Heart left ventricle (tissue), 16 donors: Measurements from ENCODE around the gene PTPRD. TPM values are rescaled to one million over a fixed set of nuclear protein-coding genes. Genes with fewer than 3 reads are reported as not detected.

Experiments used
- ATAC-seq, 4 donors: fragments of 200-7000 bp; cut with Tn5 transposase; one replicate each; pipeline ENCODE4 v1.9.1; 2020 to 2022; ENCODE audit warnings: moderate library complexity in 4 of 4, mild to moderate bottlenecking in 3 of 4, moderate number of reproducible peaks in 1 of 4
- DNase-seq, 5 donors: peaks; one replicate each; pipeline ENCODE4 v3.0.0-alpha.2; 2020
- H3K27ac ChIP-seq, 12 donors: fragments of 200-600 bp; sonication (generic) in 4 of 12; one replicate each; pipeline versions ENCODE4 v1.5.0 to v1.8.0; 2016 to 2022; ENCODE audit warnings: mild to moderate bottlenecking in 2 of 12
- H3K27me3 ChIP-seq, 9 donors: fragments of 200-600 bp; sonication (generic) in 2 of 9; one replicate each; pipeline versions ENCODE4 v1.5.1 to v1.8.0; 2016 to 2022; ENCODE audit warnings: mild to moderate bottlenecking in 3 of 9
- H3K36me3 ChIP-seq, 9 donors: fragments of 200-600 bp; sonication (generic) in 2 of 9; one replicate each; pipeline versions ENCODE4 v1.5.0 to v1.8.0; 2018 to 2022; ENCODE audit warnings: mild to moderate bottlenecking in 2 of 9
- H3K4me1 ChIP-seq, 12 donors: fragments of 200-600 bp; sonication (generic) in 4 of 12; one replicate each; pipeline versions ENCODE4 v1.5.0 to v1.8.0; 2016 to 2022; ENCODE audit warnings: mild to moderate bottlenecking in 3 of 12
- H3K4me3 ChIP-seq, 12 donors: fragments of 200-600 bp; sonication (generic) in 4 of 12; one replicate each; pipeline versions ENCODE4 v1.5.0 to v1.8.0; 2017 to 2022; ENCODE audit warnings: mild to moderate bottlenecking in 9 of 12, moderate library complexity in 4 of 12
- H3K9me3 ChIP-seq, 12 donors: fragments of 200-600 bp; sonication (generic) in 4 of 12; one replicate each; pipeline versions ENCODE4 v1.5.0 to v1.8.0; 2016 to 2022; ENCODE audit warnings: mild to moderate bottlenecking in 1 of 12
- POLR2A ChIP-seq, 2 donors: fragments of 450-650 bp; IDR thresholded peaks; one replicate each; pipeline ENCODE4 v1.6.1; 2017; ENCODE audit warnings: antibody characterized with exemption in 2 of 2, mild to moderate bottlenecking in 2 of 2, moderate library complexity in 2 of 2
- WGBS, 4 donors: extraction: QIAGEN DNeasy Blood & Tissue Kit in 2 of 4; methylation state at CpG; one replicate each; pipeline versions ENCODE4 v1.1.5 to v1.1.7; 2013 to 2018; 5-methylcytosine and 5-hydroxymethylcytosine counted together
- intact Hi-C, 10 donors: fragments of 100-400 bp; cut with DNase I; formaldehyde crosslinking; loops; one replicate each; pipeline versions ENCODE4 v1.11.1 to v1.14.2; 2022
- polyA plus RNA-seq, 2 donors: library from polyadenylated mRNA; stranded (reverse); fragments of 200-250 nt; gene quantifications; one replicate each; pipeline ENCODE4 v1.2.3, GENCODE V29; 2013
- total RNA-seq, 9 donors: library from RNA; depleted of rRNA in 2 of 9; stranded (reverse); fragments of >200 nt in 2 of 9; fragmentation: NEBNext Ultra II Directional in 3 of 9; extraction: Animal tissue kit (Norgen Biotek cat#: 25700) in 3 of 9; gene quantifications; one replicate each; pipeline versions ENCODE4 v1.1.0 to v1.2.4, GENCODE V29; 2016 to 2023
- TF ChIP-seq, protein P1 (sequence below), 12 donors: fragments of 200-600 bp; sonication (generic) in 4 of 12; IDR thresholded peaks; one replicate each; pipeline versions ENCODE4 v1.5.0 to v1.8.0; 2018 to 2022; ENCODE audit warnings: antibody characterized with exemption in 12 of 12, mild to moderate bottlenecking in 5 of 12
- donor health status: ischemic (EF 13 %, LVEDD 7.1; RV severe dilation, severe dysfunction).
- donor health status: healthy with polysubstance abuse.
- donor health status: DM: no; HTN: yes; CAD: no.
- donor health status: DM: no; HTN: no; CAD: no.
- donor health status: ischemic (EF 25% LVEDD 6.9; RV normal size, moderate dysfunction).
- donor health status: ischemic (EF 25% LVEDD 5.7; RV mildly dilated, moderate dysfunction).
- donor health status: healthy.
- donor health status: DM: yes; HTN: yes; CAD: no.
- donor health status: ischemic (EF 35%, LVEDD 5.7; RV mildly dilated, moderate dysfunction).
- donor health status: nonischemic (EF 11% LVEDD 7.7; RV severe dilation, severe dysfunction).
- donor health status: DM: yes; HTN: yes; CAD: no.
- donor health status: PGD.
- donor health status: ischemic (EF 29% LVEDD 5.4; RV normal size, mild dysfunction).
- donor health status: nonischemic (EF 23%, LVEDD 6.1; RV moderate dilation, normal function).

PTPRD gene
- total and polyA plus RNA-seq, 11 donors = 1.4 to 25.3 (median 15.1) TPM

DNA sequence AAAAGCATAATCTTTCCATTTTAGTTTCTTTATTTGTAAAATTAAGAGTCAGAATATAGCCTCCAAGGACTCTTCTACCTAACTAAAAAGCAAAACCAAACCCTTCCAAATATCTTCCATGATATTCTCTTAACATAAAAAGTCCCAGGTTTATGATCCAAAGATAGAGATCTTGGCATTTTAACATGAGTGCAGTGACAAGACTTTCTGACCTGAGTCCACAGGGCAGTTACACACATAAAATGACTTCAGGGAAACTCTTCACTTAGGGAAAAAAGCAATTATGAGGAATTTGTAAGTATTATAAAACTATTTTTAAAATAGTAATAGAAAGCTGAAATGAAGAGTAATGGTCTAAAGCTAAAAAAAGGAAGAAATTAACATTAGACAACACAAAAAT lies 2040.6 kb downstream of the PTPRD start:
- H3K36me3 ChIP-seq = no peaks in the 10 kb centered on the region
- H3K9me3 ChIP-seq = no peaks in the 10 kb centered on the region
- H3K27ac ChIP-seq = no peak overlapping the region
- no peak for ATAC-seq
- no peak overlapping the region for H3K4me3 ChIP-seq
- H3K4me1 ChIP-seq = peaks cover 0 to 12% (median 3%) of the 10 kb centered on the region in 12 donors
- intact Hi-C loops = no loop called here
- H3K27me3 ChIP-seq = no peaks in the 10 kb centered on the region
- TF ChIP-seq POLR2A (IDR thresholded peaks at IDR 0.05) = no peak
- TF ChIP-seq, protein P1, sequence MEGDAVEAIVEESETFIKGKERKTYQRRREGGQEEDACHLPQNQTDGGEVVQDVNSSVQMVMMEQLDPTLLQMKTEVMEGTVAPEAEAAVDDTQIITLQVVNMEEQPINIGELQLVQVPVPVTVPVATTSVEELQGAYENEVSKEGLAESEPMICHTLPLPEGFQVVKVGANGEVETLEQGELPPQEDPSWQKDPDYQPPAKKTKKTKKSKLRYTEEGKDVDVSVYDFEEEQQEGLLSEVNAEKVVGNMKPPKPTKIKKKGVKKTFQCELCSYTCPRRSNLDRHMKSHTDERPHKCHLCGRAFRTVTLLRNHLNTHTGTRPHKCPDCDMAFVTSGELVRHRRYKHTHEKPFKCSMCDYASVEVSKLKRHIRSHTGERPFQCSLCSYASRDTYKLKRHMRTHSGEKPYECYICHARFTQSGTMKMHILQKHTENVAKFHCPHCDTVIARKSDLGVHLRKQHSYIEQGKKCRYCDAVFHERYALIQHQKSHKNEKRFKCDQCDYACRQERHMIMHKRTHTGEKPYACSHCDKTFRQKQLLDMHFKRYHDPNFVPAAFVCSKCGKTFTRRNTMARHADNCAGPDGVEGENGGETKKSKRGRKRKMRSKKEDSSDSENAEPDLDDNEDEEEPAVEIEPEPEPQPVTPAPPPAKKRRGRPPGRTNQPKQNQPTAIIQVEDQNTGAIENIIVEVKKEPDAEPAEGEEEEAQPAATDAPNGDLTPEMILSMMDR (IDR thresholded peaks at IDR 0.05) = no peak
- DNase-seq = no peak

DNA sequence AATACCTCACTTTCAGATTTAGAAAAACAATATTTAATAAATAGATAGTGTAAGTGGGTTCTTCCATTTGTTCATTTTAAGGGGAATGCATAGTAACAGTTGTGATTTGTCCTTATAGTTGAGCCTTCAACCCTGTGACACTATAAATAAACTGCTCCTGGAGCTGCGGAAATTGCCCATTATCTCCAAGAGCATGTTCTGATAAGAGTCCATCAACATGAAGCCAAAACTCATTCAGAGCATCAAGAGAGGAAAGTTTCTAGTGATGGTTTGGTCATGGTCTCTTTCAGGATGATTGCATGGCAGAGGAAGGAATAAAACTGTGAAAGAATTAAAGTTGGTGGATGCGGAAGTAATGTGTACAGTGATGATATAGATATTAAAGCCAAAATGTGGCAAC lies 2041.2 kb downstream of the PTPRD start:
- ATAC-seq (peak; percentile 71 to 89 (median 81)), DNase-seq (no peak)
- TF ChIP-seq, protein P1 (IDR thresholded peaks at IDR 0.05) = no peak
- no peak for TF ChIP-seq POLR2A (IDR thresholded peaks at IDR 0.05)
- H3K27ac ChIP-seq = no peak overlapping the region
- intact Hi-C loops = no loop called here
- H3K36me3 ChIP-seq = no peaks in the 10 kb centered on the region
- H3K9me3 ChIP-seq = no peaks in the 10 kb centered on the region
- WGBS, 4 donors = 35 to 42% (median 36%) methylated on average over 2 of the region's 2 CpGs
- H3K4me1 ChIP-seq = peaks cover 0 to 12% (median 3%) of the 10 kb centered on the region in 12 donors
- no peaks in the 10 kb centered on the region for H3K27me3 ChIP-seq
- no peak overlapping the region for H3K4me3 ChIP-seq

DNA sequence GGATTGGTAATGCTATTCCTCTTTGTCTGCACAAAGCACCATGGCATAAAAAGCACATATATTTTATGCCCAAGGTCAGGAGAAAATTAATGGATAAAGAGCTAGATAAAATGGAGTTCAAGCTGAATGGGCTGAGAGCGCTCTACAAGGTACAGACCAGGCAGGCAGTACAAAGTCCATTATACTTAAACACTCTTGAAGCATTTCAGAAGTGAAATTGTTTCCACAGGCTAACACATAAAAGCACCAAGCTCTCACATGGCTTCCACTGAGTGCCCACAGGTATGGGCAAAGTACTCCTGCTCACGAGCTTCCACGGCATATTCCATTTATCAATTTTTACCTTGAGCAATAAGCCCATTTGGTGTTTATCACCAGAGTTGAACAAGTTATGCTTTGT lies 2042.0 kb downstream of the PTPRD start:
- WGBS, 4 donors = 79 to 89% (median 85%) methylated on average over 3 of the region's 3 CpGs
- H3K27me3 ChIP-seq = no peaks in the 10 kb centered on the region
- no peaks in the 10 kb centered on the region for H3K9me3 ChIP-seq
- peaks cover 0 to 12% (median 3%) of the 10 kb centered on the region in 12 donors for H3K4me1 ChIP-seq
- DNase-seq = no peak
- intact Hi-C loops = no loop called here
- no peak for TF ChIP-seq POLR2A (IDR thresholded peaks at IDR 0.05)
- TF ChIP-seq, protein P1 (IDR thresholded peaks at IDR 0.05) = no peak
- no peaks in the 10 kb centered on the region for H3K36me3 ChIP-seq
- H3K4me3 ChIP-seq = no peak overlapping the region
- no peak overlapping the region for H3K27ac ChIP-seq
- ATAC-seq = no peak

DNA sequence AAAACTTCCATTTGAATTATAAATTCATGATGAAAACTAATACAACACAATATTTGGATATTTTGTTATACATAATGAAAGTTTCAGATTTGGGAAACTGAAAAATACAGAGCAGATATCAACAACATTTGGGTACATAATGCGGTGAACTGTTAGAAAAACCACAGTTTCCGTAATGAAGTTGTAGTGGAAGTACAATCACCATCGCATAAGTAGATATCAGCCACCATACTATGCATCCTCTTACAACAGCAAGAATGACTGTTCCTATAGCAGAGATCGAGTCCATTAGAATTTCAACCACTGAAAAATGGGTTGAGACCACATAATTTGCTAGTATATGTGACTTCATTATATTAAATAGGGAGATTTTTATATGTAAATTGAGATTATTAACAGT lies 2043.0 kb downstream of the PTPRD start:
- Histone ChIP-seq H3K4me1 (peaks cover 0 to 12% (median 3%) of the 10 kb centered on the region in 12 donors), H3K27ac (no peak overlapping the region), H3K4me3 (no peak overlapping the region), H3K27me3 (no peaks in the 10 kb centered on the region), H3K36me3 (no peaks in the 10 kb centered on the region), H3K9me3 (no peaks in the 10 kb centered on the region)
- DNase-seq (no peak), ATAC-seq (no peak)
- TF ChIP-seq, protein P1 (IDR thresholded peaks at IDR 0.05) = no peak
- TF ChIP-seq POLR2A (IDR thresholded peaks at IDR 0.05) = no peak
- intact Hi-C loops = no loop called here
- WGBS, 4 donors = 87 to 92% (median 90%) methylated on average over 4 of the region's 4 CpGs
